H9 (cell line): ENCODE measurements around the gene RNPEP. TPM values are rescaled to one million over a fixed set of nuclear protein-coding genes. Genes with fewer than 3 reads are reported as not detected.

Experiments
- DNase-seq: peaks from one replicate; pipeline ENCODE4 v3.0.0-alpha.2; 2017
- H2AFZ ChIP-seq: one replicate; pipeline ENCODE4 v1.6.1; 2013; ENCODE audit warnings: mild to moderate bottlenecking, low read length, control low read depth, moderate library complexity
- H2AK5ac ChIP-seq: 2 replicates; pipeline ENCODE4 v1.6.1; 2013; ENCODE audit warnings: low read length, control low read depth, mixed read lengths; ENCODE audit not compliant: insufficient read length
- H2BK120ac ChIP-seq: one replicate; pipeline ENCODE4 v1.6.1; 2013; ENCODE audit warnings: low read depth, mild to moderate bottlenecking, low read length, control low read depth, inconsistent platforms; ENCODE audit not compliant: poor library complexity, severe bottlenecking
- H2BK12ac ChIP-seq: 2 replicates; pipeline ENCODE4 v1.6.1; 2013; ENCODE audit warnings: low read length, control low read depth, mixed read lengths, low read depth; ENCODE audit not compliant: insufficient read length
- H2BK15ac ChIP-seq: 2 replicates; pipeline ENCODE4 v1.6.1; 2013; ENCODE audit warnings: low read depth, low read length, control low read depth
- H2BK20ac ChIP-seq: one replicate; pipeline ENCODE4 v1.6.1; 2013; ENCODE audit warnings: low read depth, mild to moderate bottlenecking, low read length, control low read depth, inconsistent platforms; ENCODE audit not compliant: poor library complexity, severe bottlenecking
- H2BK5ac ChIP-seq: 2 replicates; pipeline ENCODE4 v1.6.1; 2013; ENCODE audit warnings: low read length, control low read depth, mixed read lengths; ENCODE audit not compliant: insufficient read length
- H3K14ac ChIP-seq: 2 replicates; pipeline ENCODE4 v1.6.1; 2013; ENCODE audit warnings: low read length, control low read depth; ENCODE audit not compliant: insufficient read depth
- H3K18ac ChIP-seq: 2 replicates; pipeline ENCODE4 v1.6.1; 2013; ENCODE audit warnings: low read depth, mild to moderate bottlenecking, mixed read lengths, low read length, control low read depth; ENCODE audit not compliant: insufficient read length
- H3K23ac ChIP-seq: 2 replicates; pipeline ENCODE4 v1.6.1; 2013; ENCODE audit warnings: low read length, control low read depth, mixed read lengths, low read depth; ENCODE audit not compliant: insufficient read length
- H3K23me2 ChIP-seq: 2 replicates; pipeline ENCODE4 v1.6.1; 2013; ENCODE audit warnings: low read depth, mild to moderate bottlenecking, mixed read lengths, low read length, control low read depth; ENCODE audit not compliant: insufficient read length, poor library complexity, severe bottlenecking
- H3K27ac ChIP-seq: 2 replicates; pipeline ENCODE4 v1.5.1; 2013; ENCODE audit warnings: low read length, control low read depth, mixed read lengths, low read depth; ENCODE audit not compliant: insufficient read length
- H3K27me3 ChIP-seq: 2 replicates; pipeline ENCODE4 v1.6.1; 2013; ENCODE audit warnings: low read length, control low read depth, inconsistent platforms; ENCODE audit not compliant: insufficient read depth
- H3K4ac ChIP-seq: 2 replicates; pipeline ENCODE4 v1.6.1; 2013; ENCODE audit warnings: low read depth, mild to moderate bottlenecking, control low read depth, inconsistent platforms, low read length, moderate library complexity
- H3K4me1 ChIP-seq: 2 replicates; pipeline ENCODE4 v1.6.1; 2013; ENCODE audit warnings: low read length, control low read depth, inconsistent platforms; ENCODE audit not compliant: insufficient read depth
- H3K4me2 ChIP-seq: 2 replicates; pipeline ENCODE4 v1.6.1; 2013; ENCODE audit warnings: low read length, control low read depth, mixed read lengths; ENCODE audit not compliant: insufficient read length, insufficient read depth
- H3K56ac ChIP-seq: 2 replicates; pipeline ENCODE4 v1.6.1; 2013; ENCODE audit warnings: low read depth, mild to moderate bottlenecking, mixed read lengths, low read length, control low read depth; ENCODE audit not compliant: insufficient read length
- H3K79me1 ChIP-seq: 2 replicates; pipeline ENCODE4 v1.6.1; 2013; ENCODE audit warnings: low read depth, mild to moderate bottlenecking, moderate library complexity, low read length, control low read depth, inconsistent platforms; ENCODE audit not compliant: insufficient read depth, poor library complexity, severe bottlenecking
- H3K79me2 ChIP-seq: 2 replicates; pipeline ENCODE4 v1.6.1; 2013; ENCODE audit warnings: low read length, control low read depth, inconsistent platforms; ENCODE audit not compliant: insufficient read depth
- H3K9ac ChIP-seq: 2 replicates; pipeline ENCODE4 v1.6.1; 2013; ENCODE audit warnings: low read length, control low read depth, mixed read lengths; ENCODE audit not compliant: insufficient read length; ENCODE audit errors: extremely low read depth
- H3K9me3 ChIP-seq: one replicate; pipeline ENCODE4 v1.6.1; 2013; ENCODE audit warnings: low read depth, low read length, inconsistent platforms; ENCODE audit not compliant: control insufficient read depth
- H3T11ph ChIP-seq: one replicate; pipeline ENCODE4 v1.6.1; 2013; ENCODE audit warnings: mild to moderate bottlenecking, low read length, control low read depth, inconsistent platforms
- H4K20me1 ChIP-seq: one replicate; pipeline ENCODE4 v1.6.1; 2013; ENCODE audit not compliant: control insufficient read depth, insufficient read length, insufficient read depth
- H4K5ac ChIP-seq: 2 replicates; pipeline ENCODE4 v1.6.1; 2013; ENCODE audit warnings: low read depth, mild to moderate bottlenecking, mixed read lengths, low read length, control low read depth; ENCODE audit not compliant: insufficient read length
- H4K8ac ChIP-seq: replicated peaks from 2 replicates; pipeline ENCODE4 v1.6.1; 2013; ENCODE audit warnings: low read length, control low read depth, mixed read lengths, low read depth; ENCODE audit not compliant: insufficient read length
- H4K91ac ChIP-seq: 2 replicates; pipeline ENCODE4 v1.6.1; 2013; ENCODE audit warnings: low read depth, mild to moderate bottlenecking, moderate library complexity, mixed read lengths, low read length, control low read depth; ENCODE audit not compliant: insufficient read length
- H3K27ac Mint-ChIP-seq, 3 experiments: 2 replicates in 2 of 3; 3 replicates in 1 of 3; pipeline ENCODE4 v1.8.0; 2020 to 2021; ENCODE audit warnings: mixed read lengths in 3 of 3, mild to moderate bottlenecking in 1 of 3, moderate library complexity in 1 of 3
- H3K27me3 Mint-ChIP-seq: 2 replicates; pipeline ENCODE4 v1.8.0; 2021; ENCODE audit warnings: low read depth, mild to moderate bottlenecking, moderate library complexity, mixed read lengths
- H3K36me3 Mint-ChIP-seq, 3 experiments: 2 replicates in 2 of 3; 3 replicates in 1 of 3; pipeline ENCODE4 v1.8.0; 2020 to 2021; ENCODE audit warnings: low read depth in 3 of 3, mixed read lengths in 3 of 3; ENCODE audit not compliant: insufficient read depth in 1 of 3
- H3K4me1 Mint-ChIP-seq, 2 experiments: 2 replicates each; pipeline ENCODE4 v1.8.0; 2020; ENCODE audit warnings: mixed read lengths in 2 of 2
- H3K4me3 Mint-ChIP-seq, 2 experiments: 2 replicates in 1 of 2; 3 replicates in 1 of 2; pipeline ENCODE4 v1.8.0; 2020 to 2021; ENCODE audit warnings: mild to moderate bottlenecking in 2 of 2, mixed read lengths in 2 of 2, moderate library complexity in 1 of 2
- H3K9me3 Mint-ChIP-seq, 2 experiments: 2 replicates in 1 of 2; 3 replicates in 1 of 2; pipeline ENCODE4 v1.8.0; 2020; ENCODE audit warnings: mild to moderate bottlenecking in 2 of 2, mixed read lengths in 2 of 2, moderate library complexity in 1 of 2
- CTCF ChIP-seq: fragments of 200-600 bp; sonication (generic); conservative IDR thresholded peaks from 3 replicates; pipeline ENCODE4 v1.8.0; 2021; ENCODE audit warnings: antibody characterized with exemption, mild to moderate bottlenecking
- WGBS: extraction: QIAGEN DNeasy Blood & Tissue Kit; methylation state at CpG from one replicate; pipeline ENCODE4 v1.1.7; 2013; ENCODE audit warnings: missing lambda C conversion rate, low lambda C conversion rate, mixed read lengths; ENCODE audit not compliant: insufficient read length; ENCODE audit errors: extremely low coverage; 5-methylcytosine and 5-hydroxymethylcytosine counted together
- total RNA-seq: library from RNA; stranded (reverse); gene quantifications from 2 replicates; pipeline ENCODE4 v1.2.1, GENCODE V29; 2021

RNPEP gene
- total RNA-seq, 1 experiment from 2014 or later: 49.9 TPM

- Histone ChIP-seq H3K4me2 (no peak overlapping the region), H3K27me3 (no peaks in the 10 kb centered on the region; the same call in 1 of the 2 replicates), H2BK5ac (no peak overlapping the region), H2BK120ac (no peak overlapping the region), H2BK12ac (no peak overlapping the region), H3K4ac (no peak overlapping the region), H2AK5ac (no peak overlapping the region), H4K5ac (no peak overlapping the region), H3K18ac (peak overlapping the region; percentile 23), H3K23ac (no peak overlapping the region), H3K79me2 (no peaks in the 10 kb centered on the region), H4K20me1 (no peaks in the 10 kb centered on the region), H3K4me1 (no peaks in the 10 kb centered on the region), H4K91ac (no peak overlapping the region), H3K9me3 (no peaks in the 10 kb centered on the region), H3K23me2 (no peaks in the 10 kb centered on the region), H3K79me1 (no peaks in the 10 kb centered on the region), H3K14ac (no peak overlapping the region; the same call in 1 of the 2 replicates), H3T11ph (no peak overlapping the region), H2AFZ (no peak overlapping the region), H2BK20ac (no peak overlapping the region), H3K56ac (no peak overlapping the region), H4K8ac (no peak overlapping the region), H2BK15ac (no peak overlapping the region), H3K27ac (no peak overlapping the region), H3K9ac (no peak overlapping the region)
- DNase-seq: no peak
- Mint-ChIP-seq H3K4me1 (no peaks in the 10 kb centered on the region), H3K27ac (peak overlapping the region in 1 of 3 experiments; percentile 33; a peak in 1 of 7 replicates), H3K27me3 (peaks cover 2% of the 10 kb centered on the region; the same call in 1 of the 2 replicates), H3K4me3 (no peak overlapping the region), H3K9me3 (no peaks in the 10 kb centered on the region), H3K36me3 (no peaks in the 10 kb centered on the region)
- WGBS: no CpG with 5 or more reads among the region's 5 CpGs
- TF ChIP-seq CTCF: no peak
Measured at GRCh38 chr1:202046748-202047708, 64.6 kb downstream of the RNPEP start.
